CD4-positive, CD25-positive, alpha-beta regulatory T cell (primary cell): Measurements from ENCODE around the gene RAMAC. TPM values are rescaled to one million over a fixed set of nuclear protein-coding genes. Genes with fewer than 3 reads are reported as not detected.
"Not testable (repeated sequence)": the region's sequence is repeated elsewhere in the genome, so short reads cannot be mapped to it uniquely, and the experiment has no call there.

Experiments used
- ATAC-seq, 2 donors: fragments of 150-1000 bp; cut with Tn5 transposase; one replicate each; pipeline ENCODE4 v1.10.0; 2021; ENCODE audit warnings: low read depth in 2 of 2, moderate number of reproducible peaks in 2 of 2, moderate library complexity in 1 of 2
- DNase-seq, 3 donors: peaks; one replicate each; pipeline versions ENCODE4 v3.0.0 to v3.0.0-alpha.2; 2012 to 2022; ENCODE audit warnings: mixed read lengths in 1 of 3
- H3K27ac ChIP-seq: one replicate; pipeline ENCODE4 v1.7.0; 2013; ENCODE audit warnings: mild to moderate bottlenecking, low read length; ENCODE audit not compliant: insufficient read depth, poor library complexity, severe bottlenecking
- H3K27me3 ChIP-seq: one replicate; pipeline ENCODE4 v1.7.0; 2013; ENCODE audit warnings: low read length; ENCODE audit not compliant: control insufficient read depth, insufficient read depth
- H3K36me3 ChIP-seq: one replicate; pipeline ENCODE4 v1.7.0; 2013; ENCODE audit warnings: mild to moderate bottlenecking, low read length, moderate library complexity; ENCODE audit not compliant: control insufficient read depth, insufficient read depth
- H3K4me1 ChIP-seq: 2 replicates; pipeline ENCODE4 v1.7.0; 2013; ENCODE audit warnings: mild to moderate bottlenecking, low read length; ENCODE audit not compliant: insufficient read depth, control insufficient read depth, poor library complexity, severe bottlenecking
- H3K4me3 ChIP-seq: one replicate; pipeline ENCODE4 v1.7.0; 2013; ENCODE audit warnings: low read depth, mild to moderate bottlenecking, low read length, moderate library complexity
- H3K9me3 ChIP-seq, 2 experiments: 1 replicate in 1 of 2; 2 replicates in 1 of 2; pipeline ENCODE4 v1.7.0; 2013; ENCODE audit warnings: low read length in 2 of 2, mild to moderate bottlenecking in 1 of 2, moderate library complexity in 1 of 2; ENCODE audit not compliant: control insufficient read depth in 2 of 2
- H3K27ac Mint-ChIP-seq, 3 donors: one replicate each; pipeline ENCODE4 v1.8.0; 2020 to 2022; ENCODE audit warnings: mild to moderate bottlenecking in 3 of 3, mixed read lengths in 3 of 3, moderate library complexity in 2 of 3
- H3K27me3 Mint-ChIP-seq: one replicate; pipeline ENCODE4 v1.8.0; 2022; ENCODE audit warnings: mild to moderate bottlenecking, mixed read lengths
- H3K36me3 Mint-ChIP-seq: one replicate; pipeline ENCODE4 v1.8.0; 2020; ENCODE audit warnings: mixed read lengths
- H3K4me1 Mint-ChIP-seq, 4 donors: one replicate each; pipeline ENCODE4 v1.8.0; 2020 to 2022; ENCODE audit warnings: mixed read lengths in 4 of 4, mild to moderate bottlenecking in 1 of 4
- H3K4me3 Mint-ChIP-seq, 4 donors: one replicate each; pipeline ENCODE4 v1.8.0; 2020 to 2022; ENCODE audit warnings: mild to moderate bottlenecking in 4 of 4, mixed read lengths in 4 of 4, moderate library complexity in 3 of 4
- H3K9me3 Mint-ChIP-seq, 7 donors: one replicate each; pipeline ENCODE4 v1.8.0; 2020 to 2022; ENCODE audit warnings: mixed read lengths in 7 of 7, mild to moderate bottlenecking in 3 of 7, moderate library complexity in 2 of 7
- polyA plus RNA-seq, 4 donors: library from polyadenylated mRNA; unstranded; fragments of 300-500 nt; fragmentation: Illumina TruSeq; gene quantifications; one replicate each; pipeline ENCODE4 v1.2.3, GENCODE V29; 2021
- total RNA-seq: library from RNA; stranded (reverse); gene quantifications from one replicate; pipeline ENCODE4 v1.2.3, GENCODE V29; 2022

The RAMAC gene
- total RNA-seq: 23.9 TPM
- polyA plus RNA-seq: 10 to 100 TPM; 39.3 to 48.1 (median 43.7) TPM

DNA sequence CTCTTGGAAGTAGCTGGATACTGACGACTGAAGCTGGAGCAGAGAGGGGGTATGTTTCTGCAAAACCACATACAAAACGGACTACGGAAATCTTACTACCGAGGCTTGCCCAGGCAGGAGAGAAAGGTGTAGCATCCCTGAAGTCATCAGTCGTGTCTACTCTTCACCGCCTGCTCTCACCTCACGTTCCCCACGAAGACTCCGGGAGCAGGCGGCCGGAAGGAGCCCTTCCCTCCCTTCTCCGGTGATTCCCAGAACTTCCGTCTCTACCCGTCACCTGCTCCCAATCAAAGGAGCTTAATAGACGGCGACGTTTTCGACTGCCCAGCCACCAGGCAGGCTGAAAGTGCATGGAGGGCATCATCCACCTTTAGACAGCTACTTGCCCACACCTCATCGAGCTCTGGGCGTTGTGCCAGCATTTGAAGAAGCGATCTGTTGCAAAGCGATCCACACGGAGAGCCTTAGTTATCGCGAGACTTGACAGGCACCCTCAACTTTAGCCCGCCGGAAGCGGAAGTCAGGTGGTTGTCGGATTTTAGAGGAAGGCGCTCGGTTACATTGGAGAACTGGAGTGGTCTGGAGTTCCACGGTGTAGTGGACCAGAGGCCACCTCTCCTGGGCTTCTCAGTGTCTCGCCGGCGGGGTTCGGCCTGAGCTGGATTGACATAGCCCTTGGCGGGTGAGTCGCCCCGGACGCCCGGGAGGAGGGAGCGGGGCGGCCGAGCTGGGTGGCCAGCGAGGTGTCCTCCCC, at the start of gene RAMAC:
Gene RAMAC (plus strand): TSS at position 523 of the 754 bp plus-strand sequence. CDS start 2,809 bp downstream, outside the sequence.
- H3K27me3 ChIP-seq: no peaks in the 10 kb centered on the region
- Mint-ChIP-seq H3K9me3 (no peaks in the 10 kb centered on the region), H3K4me3 (peak within 1 kb of the TSS; percentile 95 to 99 (median 98)), H3K36me3 (peaks cover 18% of the 10 kb centered on the region), H3K27ac (peak within 1 kb of the TSS; percentile 96 to 99 (median 96)), H3K27me3 (no peaks in the 10 kb centered on the region), H3K4me1 (peaks cover 25 to 49% (median 29%) of the 10 kb centered on the region in 4 donors)
- H3K27ac ChIP-seq: peak within 1 kb of the TSS; percentile 71
- H3K9me3 ChIP-seq: no peaks in the 10 kb centered on the region
- H3K4me3 ChIP-seq: peak within 1 kb of the TSS; percentile 97
- H3K4me1 ChIP-seq: peaks cover 21% of the 10 kb centered on the region
- DNase-seq (peak; percentile 89 to 97 (median 93)), ATAC-seq (peak; percentile 90 to 92)
- H3K36me3 ChIP-seq: peaks cover 13% of the 10 kb centered on the region

DNA sequence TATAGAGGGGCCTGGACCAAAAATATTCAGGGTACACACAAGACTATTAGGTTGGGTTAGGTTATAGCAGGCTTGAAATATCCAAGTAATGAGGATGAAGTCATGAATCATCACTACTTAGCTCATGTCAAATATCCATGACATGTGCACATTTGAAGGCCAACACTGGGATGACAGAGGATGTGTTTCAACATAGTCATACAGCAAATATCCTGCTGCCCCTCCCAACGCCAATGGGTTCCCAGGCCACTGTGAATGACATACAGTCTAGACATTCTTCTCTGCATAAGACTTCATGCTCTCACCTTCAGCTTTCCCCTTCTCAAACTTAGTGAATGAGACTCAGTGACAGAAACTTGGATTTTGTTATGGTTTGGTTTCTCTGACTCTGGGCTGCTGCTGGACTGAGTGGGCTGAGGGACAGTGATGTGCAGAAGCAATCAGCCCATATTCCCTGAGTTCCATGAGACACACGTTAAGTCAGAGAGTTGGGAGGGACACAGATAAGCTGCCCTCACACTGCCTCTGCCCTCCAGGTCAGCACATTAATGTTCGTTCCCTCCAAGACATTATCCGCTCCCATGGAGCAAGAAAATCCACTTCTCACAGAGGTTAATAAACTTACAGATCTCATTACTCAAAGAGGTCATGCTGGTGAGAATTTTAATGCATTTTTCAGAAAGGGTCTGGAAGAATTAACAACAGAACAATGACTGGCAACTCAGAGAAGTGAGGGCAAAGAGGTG, 48.9 kb upstream of the RAMAC start:
- Mint-ChIP-seq H3K9me3 (peaks cover 0 to 3% (median 0%) of the 10 kb centered on the region in 7 donors), H3K4me3 (no peak overlapping the region), H3K36me3 (peaks cover 7% of the 10 kb centered on the region), H3K4me1 (peaks cover 0 to 3% (median under 1%) of the 10 kb centered on the region in 4 donors), H3K27me3 (no peaks in the 10 kb centered on the region), H3K27ac (no peak overlapping the region)
- DNase-seq (no peak), ATAC-seq (no peak)
- H3K27ac ChIP-seq: no peak overlapping the region
- no peak overlapping the region for H3K4me3 ChIP-seq
- H3K36me3 ChIP-seq: no peaks in the 10 kb centered on the region
- H3K27me3 ChIP-seq: no peaks in the 10 kb centered on the region
- no peaks in the 10 kb centered on the region for H3K9me3 ChIP-seq
- no peaks in the 10 kb centered on the region for H3K4me1 ChIP-seq

DNA sequence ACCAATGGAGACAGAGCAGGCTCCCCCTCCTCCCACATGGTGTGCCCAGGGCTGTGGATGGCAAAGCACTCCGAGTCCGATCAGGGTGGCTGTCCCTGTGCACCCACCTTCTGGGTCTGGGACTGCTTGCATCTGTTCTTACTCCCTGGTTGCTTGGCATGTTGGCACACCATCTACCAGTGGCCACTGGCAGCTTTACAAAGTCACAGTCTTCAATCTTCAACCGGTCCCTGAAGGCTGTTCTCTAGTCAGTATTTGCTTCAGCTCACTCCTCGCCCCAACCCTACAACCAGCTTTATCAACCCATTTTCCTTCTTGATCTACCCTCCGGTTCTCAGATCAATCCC, 48.3 kb upstream of the RAMAC start:
- Mint-ChIP-seq H3K4me3 (no peak overlapping the region), H3K4me1 (peaks cover 0 to 3% (median under 1%) of the 10 kb centered on the region in 4 donors), H3K27me3 (no peaks in the 10 kb centered on the region), H3K27ac (no peak overlapping the region), H3K9me3 (peaks cover 0 to 3% (median 0%) of the 10 kb centered on the region in 7 donors), H3K36me3 (peaks cover 7% of the 10 kb centered on the region)
- Histone ChIP-seq H3K9me3 (no peaks in the 10 kb centered on the region), H3K4me1 (no peaks in the 10 kb centered on the region), H3K27ac (no peak overlapping the region), H3K36me3 (no peaks in the 10 kb centered on the region), H3K4me3 (no peak overlapping the region), H3K27me3 (no peaks in the 10 kb centered on the region)
- no peak for DNase-seq
- no peak for ATAC-seq

DNA sequence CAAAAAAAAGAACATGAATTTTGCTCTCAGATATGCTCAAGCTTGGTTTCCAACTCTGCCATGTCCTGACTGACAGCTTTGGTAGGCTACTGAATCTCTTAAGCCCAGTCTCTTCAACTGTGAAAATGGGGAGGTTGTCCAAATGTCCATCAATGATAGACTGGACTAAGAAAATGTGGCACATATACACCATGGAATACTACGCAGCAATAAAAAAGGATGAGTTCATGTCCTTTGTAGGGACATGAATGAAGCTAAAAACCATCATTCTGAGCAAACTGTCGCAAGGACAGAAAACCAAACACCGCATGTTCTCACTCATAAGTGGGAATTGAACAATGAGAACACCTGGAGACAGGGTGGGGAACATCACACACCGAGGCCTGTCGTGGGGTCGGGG, 46.3 kb upstream of the RAMAC start:
- H3K9me3 Mint-ChIP-seq, DNase-seq, H3K27me3 Mint-ChIP-seq, H3K4me1 Mint-ChIP-seq, H3K27ac Mint-ChIP-seq, H3K9me3 ChIP-seq, H3K4me1 ChIP-seq, ATAC-seq, H3K4me3 ChIP-seq, H3K27me3 ChIP-seq, H3K27ac ChIP-seq, H3K36me3 Mint-ChIP-seq, H3K4me3 Mint-ChIP-seq, H3K36me3 ChIP-seq: not testable (repeated sequence)

DNA sequence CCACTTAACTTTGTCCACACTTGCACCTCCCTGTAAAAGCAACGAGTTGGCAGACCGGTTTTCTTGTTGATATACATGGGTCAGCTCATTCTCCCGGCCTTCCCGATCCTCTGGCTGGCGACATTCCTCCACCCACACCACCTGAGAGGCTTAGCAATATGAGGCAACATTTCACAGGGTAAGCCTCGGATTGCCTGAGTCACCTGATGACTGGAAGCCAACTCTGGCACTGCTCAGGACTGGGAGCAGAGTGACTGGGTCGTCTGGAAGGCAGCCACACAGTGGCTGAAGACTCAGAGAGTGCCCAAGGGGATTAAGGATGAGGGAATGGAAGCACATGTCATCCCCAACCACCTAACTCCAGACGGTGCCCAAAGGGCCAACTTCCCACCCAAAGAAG, 43.3 kb upstream of the RAMAC start:
- no peak overlapping the region for H3K4me3 Mint-ChIP-seq
- Histone ChIP-seq H3K36me3 (no peaks in the 10 kb centered on the region), H3K27me3 (peaks cover 3% of the 10 kb centered on the region), H3K4me1 (no peaks in the 10 kb centered on the region), H3K27ac (no peak overlapping the region), H3K9me3 (no peaks in the 10 kb centered on the region), H3K4me3 (no peak overlapping the region)
- no peaks in the 10 kb centered on the region for H3K4me1 Mint-ChIP-seq
- peaks cover 7% of the 10 kb centered on the region for H3K36me3 Mint-ChIP-seq
- H3K9me3 Mint-ChIP-seq: peaks cover 0 to 6% (median 0%) of the 10 kb centered on the region in 7 donors
- ATAC-seq (no peak), DNase-seq (no peak)
- H3K27me3 Mint-ChIP-seq: peaks cover 8% of the 10 kb centered on the region
- no peak overlapping the region for H3K27ac Mint-ChIP-seq

DNA sequence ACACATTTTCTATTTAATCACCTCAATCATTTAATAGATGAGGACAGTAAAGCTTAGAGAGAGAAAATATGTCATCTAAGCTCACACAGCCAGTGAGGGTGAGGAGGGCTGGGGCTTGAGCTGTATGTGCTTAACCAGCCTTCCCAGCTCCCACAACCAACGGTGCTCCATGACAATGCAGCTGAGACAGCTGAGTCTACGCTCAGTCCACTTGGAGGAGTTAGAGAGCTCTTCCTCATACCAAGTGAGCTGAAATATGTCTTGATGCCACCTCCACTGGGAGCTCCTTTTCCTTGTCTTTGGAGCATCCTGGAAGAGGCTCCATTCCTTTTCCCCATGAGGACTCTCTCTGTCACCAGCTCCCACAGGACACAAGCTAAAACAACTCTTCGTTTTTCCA, 42.8 kb upstream of the RAMAC start:
- ATAC-seq: no peak
- Mint-ChIP-seq H3K4me1 (no peaks in the 10 kb centered on the region), H3K27ac (no peak overlapping the region)

DNA sequence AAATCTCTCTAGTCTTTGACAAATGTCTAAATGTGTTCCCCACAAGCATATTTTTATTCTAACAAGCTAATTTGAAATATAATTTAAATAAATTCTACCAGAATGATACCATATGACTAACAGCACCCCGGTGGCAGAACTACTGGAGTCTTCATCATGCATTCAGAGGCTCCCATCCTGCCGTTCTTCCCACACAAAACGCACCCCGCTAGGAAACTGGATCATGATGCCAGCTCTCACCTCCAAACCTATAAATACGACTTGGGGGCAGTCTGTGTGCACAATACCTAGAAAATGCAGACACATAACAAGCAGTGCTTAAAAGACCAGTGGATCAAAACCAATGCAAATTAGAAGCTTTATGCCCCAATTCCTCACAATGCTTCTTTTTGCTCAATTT, 42.0 kb upstream of the RAMAC start:
- Mint-ChIP-seq H3K4me1 (no peaks in the 10 kb centered on the region), H3K4me3 (no peak overlapping the region), H3K36me3 (peaks cover 3% of the 10 kb centered on the region), H3K9me3 (peaks cover 0 to 6% (median 0%) of the 10 kb centered on the region in 7 donors), H3K27ac (no peak overlapping the region), H3K27me3 (peaks cover 8% of the 10 kb centered on the region)
- Histone ChIP-seq H3K9me3 (no peaks in the 10 kb centered on the region), H3K27ac (no peak overlapping the region), H3K27me3 (peaks cover 8% of the 10 kb centered on the region), H3K4me1 (no peaks in the 10 kb centered on the region), H3K36me3 (no peaks in the 10 kb centered on the region), H3K4me3 (no peak overlapping the region)
- no peak for DNase-seq
- ATAC-seq: no peak

More for the DNA sequence above, 42.8 kb upstream of the RAMAC start:
- H3K27me3 ChIP-seq: peaks cover 3% of the 10 kb centered on the region
- no peaks in the 10 kb centered on the region for H3K36me3 ChIP-seq
- H3K9me3 ChIP-seq: no peaks in the 10 kb centered on the region
- Mint-ChIP-seq H3K36me3 (peaks cover 7% of the 10 kb centered on the region), H3K27me3 (peaks cover 8% of the 10 kb centered on the region), H3K9me3 (peaks cover 0 to 6% (median 0%) of the 10 kb centered on the region in 7 donors), H3K4me3 (no peak overlapping the region)
- no peak for DNase-seq
- H3K4me3 ChIP-seq: no peak overlapping the region
- no peaks in the 10 kb centered on the region for H3K4me1 ChIP-seq
- H3K27ac ChIP-seq: no peak overlapping the region
